HL-60 (cell line): ENCODE measurements around the gene CBL.

ENCODE experiments used
- DNase-seq, 2 experiments: peaks; one replicate each; pipeline ENCODE4 v3.0.0-alpha.2; 2010 to 2020; ENCODE audit warnings: low read depth in 1 of 2, low spot score in 1 of 2
- H3K27ac ChIP-seq: fragments of 250-450 bp; sonication (Bioruptor Pico); replicated peaks from 2 replicates; pipeline ENCODE4 v1.5.1; 2020; ENCODE audit warnings: mild to moderate bottlenecking, moderate library complexity
- H3K27me3 ChIP-seq: fragments of 250-450 bp; sonication (Bioruptor Pico); 2 replicates; pipeline ENCODE4 v1.5.1; 2021; ENCODE audit warnings: mild to moderate bottlenecking, moderate library complexity; ENCODE audit not compliant: insufficient read depth, poor library complexity, severe bottlenecking
- H3K4me3 ChIP-seq: replicated peaks from 2 replicates; pipeline ENCODE4 v1.5.1; 2011; ENCODE audit warnings: mild to moderate bottlenecking, control low read depth, low read length; ENCODE audit not compliant: insufficient read depth
- GABPA ChIP-seq: IDR thresholded peaks from 2 replicates; pipeline ENCODE4 v1.6.1; 2012; ENCODE audit warnings: low read depth
- POLR2AphosphoS5 ChIP-seq: IDR thresholded peaks from 2 replicates; pipeline ENCODE4 v1.6.1; 2012; ENCODE audit warnings: low read depth
- SPI1 ChIP-seq: IDR thresholded peaks from 2 replicates; pipeline ENCODE4 v1.6.1; 2012; ENCODE audit warnings: low read depth, mild to moderate bottlenecking, borderline replicate concordance
- TF ChIP-seq, protein P1 (sequence below): IDR thresholded peaks from 2 replicates; pipeline ENCODE4 v1.6.1; 2012; ENCODE audit warnings: low read depth; ENCODE audit not compliant: insufficient replicate concordance
- TF ChIP-seq, protein P2 (sequence below): IDR thresholded peaks from one replicate; pipeline ENCODE4 v1.5.1; 2011; ENCODE audit warnings: low read length, control low read depth, inconsistent platforms; ENCODE audit not compliant: insufficient read depth

The CBL gene

DNA sequence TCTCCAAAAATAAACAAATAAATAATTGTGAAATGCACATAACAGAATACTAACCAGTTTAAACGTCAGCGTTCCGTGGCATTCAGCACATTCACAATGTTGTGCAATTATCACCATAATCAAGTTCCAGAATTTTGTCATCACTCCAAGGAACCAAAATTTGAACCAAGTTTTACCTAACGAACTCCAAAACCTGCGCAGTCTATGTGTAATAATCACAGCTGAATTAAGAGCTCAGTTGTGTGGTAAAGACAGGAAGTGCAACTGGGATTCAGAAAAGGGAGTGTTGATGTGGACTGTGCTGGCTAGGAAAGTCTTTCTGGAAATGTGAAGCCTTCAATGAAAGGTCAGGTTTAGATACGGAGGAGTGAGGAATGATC is 116.2 kb downstream of the CBL start:
- Histone ChIP-seq H3K4me3 (no peak overlapping the region), H3K27ac (no peak overlapping the region)

DNA sequence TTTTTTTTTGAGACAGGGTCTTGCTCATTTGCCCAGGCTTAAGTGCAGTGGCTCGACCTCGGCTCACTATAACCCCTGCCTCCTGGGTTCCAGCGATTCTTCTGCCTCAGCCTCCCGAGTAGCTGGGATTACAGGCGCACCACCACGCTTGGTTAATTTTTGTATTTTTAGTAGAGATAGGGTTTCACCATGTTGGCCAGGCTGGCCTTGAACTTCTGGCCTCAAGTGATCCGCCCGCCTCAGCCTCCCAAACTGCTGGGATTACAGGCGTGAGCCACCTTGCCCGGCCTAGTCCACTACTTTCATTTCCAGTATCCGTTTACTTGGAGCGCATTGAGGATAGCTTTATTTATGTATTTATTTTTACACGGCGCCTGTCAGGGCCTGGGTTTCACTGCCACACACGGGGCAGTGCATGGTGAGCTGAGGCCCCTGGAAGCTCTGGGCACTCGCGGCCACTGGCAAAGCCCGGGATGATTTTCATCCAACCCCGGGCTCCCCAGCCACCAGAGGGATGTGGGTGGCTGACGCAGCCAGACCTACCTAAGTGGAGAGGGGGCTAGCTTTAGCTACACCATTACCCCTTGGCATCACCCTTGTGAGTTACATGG is 116.9 kb downstream of the CBL start:
- no peak for DNase-seq
- Histone ChIP-seq H3K4me3 (no peak overlapping the region), H3K27me3 (peaks cover 3% of the 10 kb centered on the region), H3K27ac (no peak overlapping the region)
- TF ChIP-seq, protein P1, sequence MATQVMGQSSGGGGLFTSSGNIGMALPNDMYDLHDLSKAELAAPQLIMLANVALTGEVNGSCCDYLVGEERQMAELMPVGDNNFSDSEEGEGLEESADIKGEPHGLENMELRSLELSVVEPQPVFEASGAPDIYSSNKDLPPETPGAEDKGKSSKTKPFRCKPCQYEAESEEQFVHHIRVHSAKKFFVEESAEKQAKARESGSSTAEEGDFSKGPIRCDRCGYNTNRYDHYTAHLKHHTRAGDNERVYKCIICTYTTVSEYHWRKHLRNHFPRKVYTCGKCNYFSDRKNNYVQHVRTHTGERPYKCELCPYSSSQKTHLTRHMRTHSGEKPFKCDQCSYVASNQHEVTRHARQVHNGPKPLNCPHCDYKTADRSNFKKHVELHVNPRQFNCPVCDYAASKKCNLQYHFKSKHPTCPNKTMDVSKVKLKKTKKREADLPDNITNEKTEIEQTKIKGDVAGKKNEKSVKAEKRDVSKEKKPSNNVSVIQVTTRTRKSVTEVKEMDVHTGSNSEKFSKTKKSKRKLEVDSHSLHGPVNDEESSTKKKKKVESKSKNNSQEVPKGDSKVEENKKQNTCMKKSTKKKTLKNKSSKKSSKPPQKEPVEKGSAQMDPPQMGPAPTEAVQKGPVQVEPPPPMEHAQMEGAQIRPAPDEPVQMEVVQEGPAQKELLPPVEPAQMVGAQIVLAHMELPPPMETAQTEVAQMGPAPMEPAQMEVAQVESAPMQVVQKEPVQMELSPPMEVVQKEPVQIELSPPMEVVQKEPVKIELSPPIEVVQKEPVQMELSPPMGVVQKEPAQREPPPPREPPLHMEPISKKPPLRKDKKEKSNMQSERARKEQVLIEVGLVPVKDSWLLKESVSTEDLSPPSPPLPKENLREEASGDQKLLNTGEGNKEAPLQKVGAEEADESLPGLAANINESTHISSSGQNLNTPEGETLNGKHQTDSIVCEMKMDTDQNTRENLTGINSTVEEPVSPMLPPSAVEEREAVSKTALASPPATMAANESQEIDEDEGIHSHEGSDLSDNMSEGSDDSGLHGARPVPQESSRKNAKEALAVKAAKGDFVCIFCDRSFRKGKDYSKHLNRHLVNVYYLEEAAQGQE = no peak
- TF ChIP-seq POLR2AphosphoS5 (no peak), GABPA (no peak), SPI1 (no peak)
- TF ChIP-seq, protein P2, sequence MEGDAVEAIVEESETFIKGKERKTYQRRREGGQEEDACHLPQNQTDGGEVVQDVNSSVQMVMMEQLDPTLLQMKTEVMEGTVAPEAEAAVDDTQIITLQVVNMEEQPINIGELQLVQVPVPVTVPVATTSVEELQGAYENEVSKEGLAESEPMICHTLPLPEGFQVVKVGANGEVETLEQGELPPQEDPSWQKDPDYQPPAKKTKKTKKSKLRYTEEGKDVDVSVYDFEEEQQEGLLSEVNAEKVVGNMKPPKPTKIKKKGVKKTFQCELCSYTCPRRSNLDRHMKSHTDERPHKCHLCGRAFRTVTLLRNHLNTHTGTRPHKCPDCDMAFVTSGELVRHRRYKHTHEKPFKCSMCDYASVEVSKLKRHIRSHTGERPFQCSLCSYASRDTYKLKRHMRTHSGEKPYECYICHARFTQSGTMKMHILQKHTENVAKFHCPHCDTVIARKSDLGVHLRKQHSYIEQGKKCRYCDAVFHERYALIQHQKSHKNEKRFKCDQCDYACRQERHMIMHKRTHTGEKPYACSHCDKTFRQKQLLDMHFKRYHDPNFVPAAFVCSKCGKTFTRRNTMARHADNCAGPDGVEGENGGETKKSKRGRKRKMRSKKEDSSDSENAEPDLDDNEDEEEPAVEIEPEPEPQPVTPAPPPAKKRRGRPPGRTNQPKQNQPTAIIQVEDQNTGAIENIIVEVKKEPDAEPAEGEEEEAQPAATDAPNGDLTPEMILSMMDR = no peak

More for the DNA sequence above, 116.2 kb downstream of the CBL start:
- no peak for DNase-seq
- TF ChIP-seq SPI1 (peak; percentile 11; the same call in 1 of the 2 replicates), GABPA (no peak), POLR2AphosphoS5 (no peak)
- TF ChIP-seq, protein P2 = no peak
- TF ChIP-seq, protein P1 = no peak
- H3K27me3 ChIP-seq = peaks cover 3% of the 10 kb centered on the region

DNA sequence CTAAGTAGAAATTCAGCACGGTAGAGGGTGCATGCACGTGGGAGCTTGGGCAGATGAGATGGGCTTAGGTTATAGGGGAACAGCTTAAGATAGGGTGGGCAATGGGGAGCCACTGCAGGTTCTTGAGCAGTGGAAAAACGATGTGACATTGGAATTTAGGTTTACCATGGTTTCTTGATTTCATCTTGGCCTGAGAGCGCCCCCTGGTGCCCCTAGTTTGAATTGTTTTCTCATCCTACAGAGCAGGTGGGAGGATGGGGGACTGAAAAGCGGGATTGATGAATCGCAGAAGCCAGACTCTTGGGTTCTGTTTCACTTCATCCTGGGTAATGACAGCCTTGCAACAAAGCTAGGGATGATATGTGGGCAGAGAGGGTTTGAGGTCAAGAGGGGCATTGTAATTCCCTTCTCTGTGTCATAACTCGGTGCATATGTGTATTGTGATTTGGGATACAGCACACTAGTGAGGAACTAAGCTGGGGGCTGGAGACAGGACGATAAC is 117.4 kb downstream of the CBL start:
- TF ChIP-seq, protein P2 = peak; percentile 71
- TF ChIP-seq, protein P1 = no peak
- Histone ChIP-seq H3K4me3 (no peak overlapping the region), H3K27me3 (peaks cover 3% of the 10 kb centered on the region), H3K27ac (no peak overlapping the region)
- peak in 1 of 2 experiments; percentile 76 for DNase-seq
